AG04450 (cell line): Measurements from ENCODE around the gene MTNR1B. TPM values are rescaled to one million over a fixed set of nuclear protein-coding genes. Genes with fewer than 3 reads are reported as not detected.

Source experiments
- CTCF ChIA-PET: fragments of 300-600, 350-600 bp; formaldehyde crosslinking; extraction: SDS; loops from one replicate; lab custom pipeline; 2022; ENCODE audit warnings: antibody characterized with exemption, inconsistent platforms; lab: Charles Lee
- POLR2A ChIA-PET: fragments of 350-600 bp; formaldehyde crosslinking; extraction: SDS; loops from one replicate; lab custom pipeline; 2021; ENCODE audit warnings: antibody characterized with exemption, inconsistent platforms; lab: Yijun Ruan, JAX
- DNase-seq: peaks from one replicate; pipeline ENCODE4 v3.0.0-alpha.2; 2011; ENCODE audit warnings: low read depth, low spot score
- H3K27ac ChIP-seq: one replicate; pipeline ENCODE4 v1.5.1; 2012; ENCODE audit warnings: low read depth, low read length, control low read depth
- H3K27me3 ChIP-seq: one replicate; pipeline ENCODE4 v1.6.0; 2012; ENCODE audit warnings: low read length; ENCODE audit not compliant: control insufficient read depth, insufficient read depth
- H3K4me3 ChIP-seq: 2 replicates; pipeline ENCODE4 v1.5.1; 2011; ENCODE audit warnings: mild to moderate bottlenecking, low read depth, low read length, control low read depth
- H3K9me3 ChIP-seq: 2 replicates; pipeline ENCODE4 v1.5.1; 2012; ENCODE audit warnings: low read length; ENCODE audit not compliant: control insufficient read depth, insufficient read depth
- CTCF ChIP-seq: IDR thresholded peaks from 2 replicates; pipeline ENCODE4 v1.5.1; 2011; ENCODE audit warnings: low read depth, low read length, control low read depth, inconsistent platforms
- polyA plus RNA-seq: library from polyadenylated mRNA; depleted of rRNA; stranded (reverse); fragments of >200 nt; gene quantifications from 2 replicates; pipeline ENCODE4 v1.2.3, GENCODE V29; 2011

MTNR1B gene
- polyA plus RNA-seq, 1 experiment = not detected

DNA sequence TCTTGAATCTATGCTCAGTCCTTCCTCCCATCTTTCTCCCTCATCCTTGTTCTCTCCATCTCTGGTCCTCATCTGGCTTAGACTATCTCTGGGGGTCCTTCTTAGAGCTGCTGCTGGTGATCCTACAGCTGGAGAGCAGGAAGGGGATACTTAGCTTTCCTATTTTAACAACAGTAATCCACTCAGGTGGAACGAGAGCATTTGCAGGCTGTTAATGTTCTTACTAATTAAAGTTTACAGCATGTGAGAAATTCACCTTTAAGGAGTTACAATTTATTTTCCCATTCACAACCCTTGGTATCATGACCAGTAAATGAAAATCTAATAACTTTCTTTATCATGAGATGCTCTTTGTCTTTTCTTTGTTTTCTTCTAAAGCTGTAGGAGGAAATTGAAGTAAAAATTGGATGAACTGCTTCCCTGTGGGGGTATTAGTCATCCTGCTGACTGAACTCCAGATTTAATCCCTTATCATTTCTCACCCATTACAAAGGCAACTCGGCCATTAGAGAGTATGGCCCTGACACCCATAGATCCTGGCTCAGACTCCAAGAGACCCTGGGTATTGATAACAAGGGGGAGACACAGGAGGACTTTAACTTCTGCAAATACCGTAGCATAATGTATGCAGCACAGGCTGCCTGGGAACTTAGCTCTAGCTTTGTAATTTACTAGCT is 37.6 kb upstream of the MTNR1B start:
- ChIA-PET POLR2A (no interaction called here), CTCF (interaction anchor here (1.5 kb wide), 1 partner anchor 10 kb away, joined by 6 read pairs; no protein-coding TSS in a partner anchor)

DNA sequence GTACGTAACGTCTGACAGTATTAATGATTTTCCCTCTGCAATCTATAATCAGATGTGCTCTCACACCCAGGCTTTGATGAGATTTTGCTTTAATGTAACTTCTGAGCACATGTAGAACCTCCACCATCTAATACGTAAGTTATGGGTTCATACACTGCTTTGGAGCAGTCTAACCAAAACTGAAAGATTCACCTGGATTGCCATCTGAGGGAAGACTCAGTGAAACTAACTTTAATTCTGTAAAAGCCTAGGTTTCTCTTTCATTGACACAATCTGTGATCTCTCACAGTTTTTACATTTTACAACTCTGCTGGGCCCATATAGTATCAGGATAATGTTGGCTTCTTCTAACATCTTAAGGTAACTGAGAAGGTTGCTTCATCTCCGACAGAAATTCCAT is 30.1 kb upstream of the MTNR1B start:
- H3K9me3 ChIP-seq = peaks cover 7% of the 10 kb centered on the region
- CTCF ChIA-PET = interaction anchor here (1.1 to 5.7 kb wide), 3 partner anchors 230 to 713 kb away, joined by 4 to 92 read pairs (median 77); no protein-coding TSS in a partner anchor
- no peaks in the 10 kb centered on the region for H3K27me3 ChIP-seq
- H3K27ac ChIP-seq = no peak overlapping the region
- no peak overlapping the region for H3K4me3 ChIP-seq
- DNase-seq = no peak
- TF ChIP-seq CTCF = no peak
- POLR2A ChIA-PET = no interaction called here

More for the DNA sequence above, 37.6 kb upstream of the MTNR1B start:
- no peak for DNase-seq
- no peaks in the 10 kb centered on the region for H3K27me3 ChIP-seq
- no peak overlapping the region for H3K4me3 ChIP-seq
- H3K27ac ChIP-seq = no peak overlapping the region
- H3K9me3 ChIP-seq = no peaks in the 10 kb centered on the region
- no peak for TF ChIP-seq CTCF

DNA sequence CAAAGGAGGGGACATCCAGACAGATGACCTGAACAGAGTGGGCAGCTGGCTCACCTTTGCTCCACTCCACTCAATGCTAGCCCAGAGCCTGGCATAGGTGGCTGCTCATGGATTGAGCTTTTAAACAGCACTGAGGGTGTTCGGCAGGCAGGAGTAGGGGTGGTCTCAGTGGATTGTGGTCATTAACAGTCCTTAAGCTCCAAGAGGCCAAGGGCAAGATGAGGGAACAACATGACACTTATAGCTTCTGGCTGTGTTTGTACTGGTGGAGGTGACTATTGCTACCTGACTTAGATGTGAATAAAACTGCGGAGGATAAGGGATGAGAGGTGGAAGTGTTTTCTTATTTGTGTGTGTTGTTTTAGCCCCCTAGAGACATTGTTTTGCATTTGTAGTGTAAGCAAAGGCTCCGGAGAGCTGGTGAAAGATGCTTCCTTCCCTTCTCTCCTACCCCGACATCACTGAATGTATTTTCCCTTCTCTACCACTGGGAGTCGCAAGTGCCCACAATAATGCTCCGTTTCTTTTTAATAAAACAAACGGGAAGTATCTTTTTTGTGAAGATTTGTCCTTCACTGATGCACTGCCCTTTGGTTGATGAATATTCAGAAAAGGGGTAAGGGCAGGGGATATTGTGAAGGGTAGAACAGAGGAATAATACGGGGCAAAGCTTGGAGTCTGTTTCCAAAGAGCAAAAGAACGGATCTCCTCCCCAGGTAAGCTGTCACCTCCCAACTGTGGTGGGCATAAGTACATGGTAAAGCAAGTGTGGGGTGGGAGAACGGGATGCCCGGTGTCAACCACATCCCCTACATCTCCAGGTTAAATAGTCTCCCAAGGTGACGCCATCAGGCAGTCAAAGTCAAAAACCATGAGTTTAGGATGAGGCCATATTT is 27.5 kb upstream of the MTNR1B start:
- TF ChIP-seq CTCF = peak; percentile 79
- no peak for DNase-seq
- ChIA-PET POLR2A (interaction anchor here (0.9 kb wide), 1 partner anchor 114 kb away, joined by 3 read pairs; no protein-coding TSS in a partner anchor), CTCF (interaction anchor here (0.6 to 5.7 kb wide), 53 partner anchors 9 to 1582 kb away, joined by 3 to 92 read pairs (median 4); partner anchors contain the start of gene SLC36A4)
- Histone ChIP-seq H3K9me3 (peaks cover 7% of the 10 kb centered on the region), H3K27ac (no peak overlapping the region), H3K4me3 (no peak overlapping the region), H3K27me3 (no peaks in the 10 kb centered on the region)

DNA sequence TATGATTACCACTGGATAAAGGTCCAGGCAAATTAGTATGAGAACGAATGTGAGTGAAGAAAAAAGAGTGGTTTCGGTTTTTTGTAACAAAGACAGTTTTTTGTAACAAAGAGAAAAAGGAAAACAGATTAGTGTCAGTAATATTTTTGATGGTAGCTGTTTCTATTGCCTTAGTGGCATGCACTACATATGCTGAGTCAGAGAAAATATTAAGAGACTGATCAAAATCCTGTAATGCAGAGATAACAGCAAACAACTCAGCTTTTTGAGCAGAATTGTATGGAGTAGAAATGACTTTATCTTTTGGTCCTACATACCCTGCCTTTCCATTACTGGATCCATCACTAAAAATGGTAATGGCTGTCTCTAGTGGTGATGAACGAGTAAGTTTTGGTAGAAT is 22.7 kb upstream of the MTNR1B start:
- DNase-seq = no peak
- no peak for TF ChIP-seq CTCF
- Histone ChIP-seq H3K4me3 (no peak overlapping the region), H3K27me3 (no peaks in the 10 kb centered on the region), H3K27ac (no peak overlapping the region), H3K9me3 (peaks cover 19% of the 10 kb centered on the region)
- CTCF ChIA-PET = no interaction called here
- POLR2A ChIA-PET = no interaction called here
